Endometrial microvascular endothelial cells (primary cell): ENCODE measurements around the gene PRTFDC1. TPM values are rescaled to one million over a fixed set of nuclear protein-coding genes. Genes with fewer than 3 reads are reported as not detected.

Experiments
- in situ Hi-C: cut with HindIII; loops from 2 replicates; pipeline ENCODE4 v1.10.0; 2017; ENCODE audit warnings: low sequenced_read_pairs, low pct_unique_long_range_greater_than_20kb; ENCODE audit errors: inconsistent ontology term
- total RNA-seq: library from RNA; depleted of rRNA; stranded (reverse); fragments of >200 nt; gene quantifications from one replicate; pipeline ENCODE4 v1.2.3, GENCODE V29; 2015; ENCODE audit errors: inconsistent ontology term

Gene PRTFDC1
- total RNA-seq, 1 donor from 2014 or later: 5.9 TPM

DNA sequence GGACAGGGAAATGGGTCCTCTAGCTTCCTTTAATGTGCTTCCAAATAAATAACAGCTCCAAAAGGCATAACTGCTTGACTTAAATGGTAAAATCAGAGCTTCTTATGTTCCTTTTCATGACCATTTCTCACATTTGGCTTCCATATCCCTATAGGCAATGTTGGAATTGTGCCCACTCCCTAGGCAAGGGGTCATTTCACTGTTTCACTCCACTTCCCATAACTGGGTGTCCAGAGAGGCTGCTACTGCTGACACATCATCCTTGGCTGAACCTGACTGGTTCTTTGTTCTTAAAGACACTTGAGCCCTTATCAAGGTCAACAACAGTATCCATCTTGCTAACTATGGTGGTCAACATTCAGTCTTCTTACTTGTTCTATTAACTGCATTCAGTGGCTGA is 37.1 kb downstream of the PRTFDC1 start:
- in situ Hi-C loops: no loop called here

- in situ Hi-C loops: no loop called here
Measured at GRCh38 chr10:24914148-24914547, 38.3 kb downstream of the PRTFDC1 start.

- in situ Hi-C loops: no loop called here
Measured at GRCh38 chr10:24912215-24912614, 40.2 kb downstream of the PRTFDC1 start.

GRCh38 chr10:24911029-24911428 is 41.4 kb downstream of the PRTFDC1 start:
- in situ Hi-C loops: no loop called here

DNA sequence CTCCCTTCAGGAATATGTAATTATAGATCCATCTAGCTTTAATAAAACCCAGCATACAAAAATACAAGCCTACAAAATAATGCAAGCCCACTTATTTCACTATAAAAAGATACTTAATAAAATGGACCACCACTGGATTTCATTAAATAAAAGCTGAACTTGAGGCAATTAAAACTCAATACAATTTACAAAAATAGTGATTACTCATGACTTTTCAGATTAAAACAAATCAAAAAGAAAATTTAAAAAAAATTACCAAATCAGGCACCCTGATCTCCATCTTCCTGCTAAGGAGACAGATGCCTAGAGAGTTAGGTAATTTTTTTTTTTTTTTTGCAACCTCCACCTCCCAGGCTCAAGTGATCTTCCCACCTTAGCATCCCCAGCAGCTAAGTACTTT is 41.8 kb downstream of the PRTFDC1 start:
- in situ Hi-C loops: no loop called here

DNA sequence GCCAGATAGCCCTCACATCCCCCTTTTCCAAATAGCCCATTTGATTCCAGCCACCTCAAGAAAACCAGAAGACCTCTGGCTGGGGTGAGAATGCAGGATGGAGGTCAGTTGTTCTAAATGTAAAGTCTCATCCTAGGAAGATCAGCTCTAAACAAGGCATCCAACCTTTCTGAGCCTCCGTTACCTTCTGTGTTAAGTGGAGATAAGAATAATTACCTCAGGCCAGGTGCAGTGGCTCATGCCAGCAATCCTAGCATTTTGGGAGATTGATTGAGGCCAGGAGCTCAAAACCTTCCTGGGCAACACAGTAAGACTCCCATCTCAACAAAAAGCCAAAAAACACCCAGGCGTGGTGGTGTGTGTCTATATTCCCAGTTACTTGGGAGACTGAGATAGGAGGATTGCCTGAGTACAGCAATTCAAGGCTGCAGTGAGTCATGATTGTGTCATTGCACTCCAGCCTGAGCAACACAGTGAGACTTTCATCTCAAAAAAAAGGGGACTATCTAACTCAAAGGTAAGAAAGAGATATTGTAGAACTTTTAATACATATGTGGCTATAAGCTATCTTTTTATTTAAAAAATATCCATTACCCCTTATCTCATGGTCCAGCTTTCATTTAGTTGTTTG is 43.5 kb downstream of the PRTFDC1 start:
- in situ Hi-C loops: no loop called here

GRCh38 chr10:24907956-24908355 is 44.5 kb downstream of the PRTFDC1 start:
- in situ Hi-C loops: no loop called here

- in situ Hi-C loops: no loop called here
Measured at GRCh38 chr10:24906372-24906771, 46.0 kb downstream of the PRTFDC1 start.

- in situ Hi-C loops: no loop called here
Measured at GRCh38 chr10:24904824-24905223, 47.6 kb downstream of the PRTFDC1 start.

DNA sequence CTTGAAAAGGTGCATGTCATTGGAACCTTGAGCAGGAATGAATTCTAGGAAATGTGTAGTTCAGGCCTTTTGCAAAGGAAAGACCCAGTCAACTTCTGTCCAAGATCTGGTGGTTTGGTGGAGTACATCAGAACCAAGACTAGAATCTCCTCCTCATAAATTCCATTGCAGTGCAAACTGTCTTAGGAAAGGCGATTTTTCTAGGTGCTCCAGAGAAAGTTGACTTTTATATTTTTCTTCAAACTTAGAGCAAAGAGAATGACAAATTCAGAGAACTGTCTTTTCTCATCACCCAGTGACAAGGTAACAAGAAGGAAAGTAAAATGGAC is 50.0 kb downstream of the PRTFDC1 start:
- in situ Hi-C loops: no loop called here

GRCh38 chr10:24901686-24902399 is 50.6 kb downstream of the PRTFDC1 start:
- in situ Hi-C loops: no loop called here

GRCh38 chr10:24900888-24901685 is 51.3 kb downstream of the PRTFDC1 start:
- in situ Hi-C loops: no loop called here

GRCh38 chr10:24899571-24899970 is 52.8 kb downstream of the PRTFDC1 start:
- in situ Hi-C loops: no loop called here

DNA sequence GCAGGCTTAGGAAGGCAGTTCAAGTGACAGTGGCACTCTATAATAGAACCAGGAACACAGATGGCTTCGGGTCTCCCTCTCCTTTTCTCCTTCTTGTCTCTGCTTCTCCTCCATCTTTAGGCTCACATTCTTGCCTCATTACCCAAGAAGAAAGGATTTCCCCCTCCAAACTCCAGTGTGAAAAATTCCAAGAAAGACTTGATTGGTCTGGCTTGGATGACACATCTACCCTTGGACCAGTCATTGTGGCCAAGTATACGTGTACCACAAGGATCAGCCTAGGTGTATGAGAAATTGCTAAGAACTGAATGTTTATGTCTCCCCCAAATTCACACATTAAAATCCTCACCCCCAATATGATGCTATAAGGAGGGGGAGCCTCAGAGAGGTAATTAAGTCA is 53.9 kb downstream of the PRTFDC1 start:
- in situ Hi-C loops: no loop called here

GRCh38 chr10:24897326-24897926 is 55.0 kb downstream of the PRTFDC1 start:
- in situ Hi-C loops: no loop called here

DNA sequence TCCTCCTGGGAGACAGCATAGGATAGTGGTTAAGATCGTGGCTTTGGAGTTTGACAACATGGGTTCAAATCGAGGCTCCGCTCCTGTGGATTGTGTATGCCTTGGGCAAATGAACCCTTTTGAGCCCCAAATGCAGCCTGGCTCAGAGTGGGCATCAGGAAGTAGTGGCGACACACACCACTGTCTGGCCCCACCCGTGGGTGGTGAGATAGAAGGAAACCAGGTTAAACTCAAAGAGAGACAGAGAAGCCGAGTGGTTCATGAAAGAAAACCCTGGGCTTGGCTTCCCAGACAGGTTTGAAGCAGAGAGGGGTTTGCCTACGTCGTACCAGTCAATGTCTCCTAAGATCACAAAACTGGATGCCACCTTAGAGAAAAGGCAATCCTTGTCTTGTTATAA is 57.7 kb downstream of the PRTFDC1 start:
- in situ Hi-C loops: no loop called here

- in situ Hi-C loops: no loop called here
Measured at GRCh38 chr10:24894309-24894708, 58.1 kb downstream of the PRTFDC1 start.

- in situ Hi-C loops: no loop called here
Measured at GRCh38 chr10:24893127-24893526, 59.3 kb downstream of the PRTFDC1 start.

GRCh38 chr10:24891823-24892222 is 60.6 kb downstream of the PRTFDC1 start:
- in situ Hi-C loops: no loop called here

DNA sequence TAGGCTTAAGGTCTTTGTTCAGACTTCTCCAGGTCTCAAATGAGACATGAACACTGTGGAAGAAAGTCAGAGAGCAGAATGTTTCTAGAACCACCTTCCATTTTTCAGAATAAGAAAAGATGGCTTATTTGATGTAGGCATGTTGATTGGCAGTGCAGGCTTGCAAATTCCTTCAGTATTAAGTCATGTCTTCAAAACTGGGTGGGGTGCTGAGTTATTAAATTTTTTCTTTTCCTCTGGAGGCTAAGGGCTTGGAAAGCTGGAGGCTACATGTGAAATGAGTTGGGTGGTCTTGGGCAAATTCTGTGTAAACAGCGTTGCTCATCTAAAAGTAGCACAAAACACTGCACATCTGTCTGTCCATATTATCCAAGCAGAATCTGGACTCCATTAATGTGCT is 62.8 kb downstream of the PRTFDC1 start:
- in situ Hi-C loops: no loop called here
